ENCODE data around the gene GP1BB. TPM values are rescaled to one million over a fixed set of nuclear protein-coding genes. Genes with fewer than 3 reads are reported as not detected.

Gene GP1BB
- total RNA-seq, 2 donors from 2014 or later, result 0.48 to 0.62 TPM

DNA sequence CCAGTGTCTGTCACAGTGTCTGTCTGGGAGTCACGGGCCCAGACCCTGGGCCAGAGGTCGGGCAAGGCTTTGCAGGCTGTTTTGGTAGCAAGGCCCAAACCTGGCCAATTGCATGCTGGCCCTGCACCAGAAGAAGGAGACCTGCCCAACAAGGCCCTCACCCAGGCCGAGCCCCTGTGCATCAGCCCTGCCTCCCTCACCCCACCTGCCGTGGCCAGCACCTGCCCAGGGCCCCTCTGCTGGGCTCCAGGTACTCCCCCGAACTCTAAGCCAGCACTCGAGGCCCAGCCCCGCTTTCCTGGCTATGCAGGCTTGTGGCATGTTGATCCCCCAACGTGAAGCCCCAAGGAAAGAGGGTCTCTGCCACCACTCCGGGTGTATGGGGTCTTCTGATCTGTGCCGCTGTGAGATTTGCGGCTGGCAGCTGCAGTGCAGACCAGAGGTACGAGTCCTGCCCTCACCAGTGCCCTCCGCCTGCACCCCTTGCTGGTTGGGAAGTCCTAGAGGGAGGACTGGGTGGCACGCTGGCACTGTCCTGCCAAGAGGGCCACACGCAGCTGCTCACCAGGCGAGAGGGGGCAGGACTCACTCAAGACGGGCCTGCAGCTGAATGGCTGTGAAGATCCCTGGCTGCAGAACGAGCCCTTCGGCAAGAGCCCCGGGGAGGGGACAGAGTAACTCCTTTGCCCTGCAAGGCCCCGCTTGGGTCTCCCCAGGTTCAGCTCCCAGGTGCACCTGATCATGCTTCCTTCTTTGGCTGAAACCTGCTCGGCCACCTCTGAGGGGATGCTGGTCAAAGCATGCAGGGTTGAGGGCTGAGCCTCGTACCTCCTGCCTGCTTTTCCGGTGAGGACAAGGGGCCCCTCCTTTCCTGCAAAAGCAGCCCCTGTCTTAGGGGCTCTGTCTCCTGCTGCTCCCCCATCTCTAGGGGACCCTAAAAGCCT is 15.7 kb upstream of the GP1BB start:
- Histone ChIP-seq H3K9ac (ENCODE audit: extremely low read depth, low read length, poor library complexity, severe bottlenecking) (no peak overlapping the region), H3K4me3 (ENCODE audit: low read length) (no peak overlapping the region), H3K9me3 (ENCODE audit: control insufficient read depth, low read length) (no peaks in the 10 kb centered on the region), H3K36me3 (ENCODE audit: control insufficient read depth, insufficient read depth, low read length) (no peaks in the 10 kb centered on the region), H3K27ac (ENCODE audit: low read depth, low read length) (no peak overlapping the region), H3K27me3 (ENCODE audit: control insufficient read depth, insufficient read depth, low read length, poor library complexity, severe bottlenecking) (peaks cover 7% of the 10 kb centered on the region), H3K4me1 (ENCODE audit: control insufficient read depth, insufficient read depth, low read length) (peaks cover 7% of the 10 kb centered on the region)
- Mint-ChIP-seq H3K27ac (no peak overlapping the region), H3K4me3 (no peak overlapping the region), H3K36me3 (ENCODE audit: low read depth) (no peaks in the 10 kb centered on the region), H3K9me3 (no peaks in the 10 kb centered on the region), H3K27me3 (ENCODE audit: insufficient read depth) (peaks cover 9% of the 10 kb centered on the region), H3K4me1 (peaks cover 13% of the 10 kb centered on the region)
- peak; percentile 51 for DNase-seq
- TF ChIP-seq CTCF (conservative IDR thresholded peaks at IDR 0.05), result no peak
- WGBS, 2 experiments (ENCODE audit: insufficient coverage in 1 of 2, insufficient read length in 1 of 2), result 90 to 93% methylated on average over 10 to 24 of the region's 24 CpGs

DNA sequence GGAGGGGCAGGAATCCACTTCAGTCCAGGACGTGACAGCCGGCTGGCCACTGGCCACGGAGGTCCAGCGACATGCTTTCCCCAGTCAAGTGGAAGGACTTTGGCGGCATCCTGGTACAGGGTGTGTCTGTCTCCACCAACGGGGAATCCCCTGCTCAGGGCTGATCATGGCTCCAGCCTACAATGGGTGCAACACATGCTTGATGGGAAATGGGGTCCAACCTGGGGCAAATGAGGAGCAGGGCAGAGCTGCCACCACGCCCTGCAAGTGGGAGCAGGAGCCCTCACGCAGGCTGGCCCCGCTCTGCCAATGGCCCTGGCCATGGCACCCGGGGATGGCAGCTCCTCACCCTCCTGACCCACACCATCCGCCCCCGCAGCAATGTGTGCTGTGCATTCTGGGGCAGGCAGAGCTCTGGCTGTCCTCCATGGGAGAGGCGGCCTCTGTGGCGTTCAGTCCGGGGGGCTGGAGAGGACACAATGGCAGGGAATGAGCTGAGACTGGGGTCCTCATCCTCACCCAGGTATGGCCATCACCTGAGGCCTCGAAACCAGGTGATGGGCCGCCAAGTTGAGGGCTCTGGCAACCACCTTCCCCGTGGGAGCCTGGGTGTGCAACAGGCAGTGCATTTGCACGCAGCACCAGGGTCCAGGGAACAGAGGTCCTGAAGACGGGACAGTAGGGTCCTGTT is 14.9 kb upstream of the GP1BB start:
- Mint-ChIP-seq H3K27ac (no peak overlapping the region), H3K9me3 (no peaks in the 10 kb centered on the region), H3K4me1 (peaks cover 10% of the 10 kb centered on the region), H3K36me3 (ENCODE audit: low read depth) (no peaks in the 10 kb centered on the region), H3K27me3 (ENCODE audit: insufficient read depth) (peaks cover 17% of the 10 kb centered on the region), H3K4me3 (no peak overlapping the region)
- no peak overlapping the region for H3K9ac ChIP-seq (ENCODE audit: extremely low read depth, low read length, poor library complexity, severe bottlenecking)
- peaks cover 14% of the 10 kb centered on the region for H3K27me3 ChIP-seq (ENCODE audit: control insufficient read depth, insufficient read depth, low read length, poor library complexity, severe bottlenecking)
- peak; percentile 48 for DNase-seq
- 92 to 93% methylated on average over 16 to 20 of the region's 20 CpGs for WGBS, 2 experiments (ENCODE audit: insufficient coverage in 1 of 2, insufficient read length in 1 of 2)
- H3K9me3 ChIP-seq (ENCODE audit: control insufficient read depth, low read length), result no peaks in the 10 kb centered on the region
- no peak overlapping the region for H3K27ac ChIP-seq (ENCODE audit: low read depth, low read length)
- H3K4me1 ChIP-seq (ENCODE audit: control insufficient read depth, insufficient read depth, low read length), result peaks cover 7% of the 10 kb centered on the region
- no peaks in the 10 kb centered on the region for H3K36me3 ChIP-seq (ENCODE audit: control insufficient read depth, insufficient read depth, low read length)
- TF ChIP-seq CTCF (conservative IDR thresholded peaks at IDR 0.05), result no peak
- H3K4me3 ChIP-seq (ENCODE audit: low read length), result no peak overlapping the region

GRCh38 chr22:19709063-19709769 is 14.1 kb upstream of the GP1BB start:
- no peaks in the 10 kb centered on the region for H3K9me3 Mint-ChIP-seq
- peaks cover 21% of the 10 kb centered on the region for H3K27me3 Mint-ChIP-seq (ENCODE audit: insufficient read depth)
- H3K4me3 Mint-ChIP-seq, result no peak overlapping the region
- peak; percentile 50 for DNase-seq
- Histone ChIP-seq H3K4me1 (ENCODE audit: control insufficient read depth, insufficient read depth, low read length) (peaks cover 7% of the 10 kb centered on the region), H3K27ac (ENCODE audit: low read depth, low read length) (no peak overlapping the region), H3K4me3 (ENCODE audit: low read length) (no peak overlapping the region), H3K9ac (ENCODE audit: extremely low read depth, low read length, poor library complexity, severe bottlenecking) (no peak overlapping the region), H3K27me3 (ENCODE audit: control insufficient read depth, insufficient read depth, low read length, poor library complexity, severe bottlenecking) (peaks cover 20% of the 10 kb centered on the region), H3K9me3 (ENCODE audit: control insufficient read depth, low read length) (no peaks in the 10 kb centered on the region), H3K36me3 (ENCODE audit: control insufficient read depth, insufficient read depth, low read length) (no peaks in the 10 kb centered on the region)
- no peaks in the 10 kb centered on the region for H3K36me3 Mint-ChIP-seq (ENCODE audit: low read depth)
- TF ChIP-seq CTCF (conservative IDR thresholded peaks at IDR 0.05), result no peak
- 85 to 88% methylated on average over 17 to 19 of the region's 19 CpGs for WGBS, 2 experiments (ENCODE audit: insufficient coverage in 1 of 2, insufficient read length in 1 of 2)
- peaks cover 10% of the 10 kb centered on the region for H3K4me1 Mint-ChIP-seq
- no peak overlapping the region for H3K27ac Mint-ChIP-seq
